ENCODE data around the gene PIM2. TPM values are rescaled to one million over a fixed set of nuclear protein-coding genes. Genes with fewer than 3 reads are reported as not detected.

PIM2 gene
- total RNA-seq, 1 donor from 2014 or later = 16.5 TPM

GRCh38 chrX:48864210-48864609 is 54.6 kb downstream of the PIM2 start:
- TF ChIP-seq CTCF (IDR thresholded peaks at IDR 0.05; ENCODE audit: partially characterized antibody, unreplicated experiment) = no peak
- H3K27me3 Mint-ChIP-seq (ENCODE audit: unreplicated experiment) = no peaks in the 10 kb centered on the region
- DNase-seq = no peak
- no peaks in the 10 kb centered on the region for H3K36me3 Mint-ChIP-seq (ENCODE audit: unreplicated experiment)
- no peak overlapping the region for H3K27ac Mint-ChIP-seq (ENCODE audit: unreplicated experiment)
- H3K9me3 Mint-ChIP-seq (ENCODE audit: unreplicated experiment) = peaks cover 1% of the 10 kb centered on the region
- H3K4me3 Mint-ChIP-seq (ENCODE audit: unreplicated experiment) = no peak overlapping the region
- no peaks in the 10 kb centered on the region for H3K4me1 Mint-ChIP-seq (ENCODE audit: low read depth, unreplicated experiment)

Other genes starting within 250 kb of the PIM2 start
- 2.6 TPM for gene WAS, start 235.2 kb downstream of the PIM2 start, total RNA-seq (ENCODE audit: unreplicated experiment)
- gene SUV39H1, start 222.3 kb downstream of the PIM2 start, total RNA-seq (ENCODE audit: unreplicated experiment) = 4.7 TPM
- not detected for gene GLOD5, start 157.3 kb downstream of the PIM2 start, total RNA-seq (ENCODE audit: unreplicated experiment)
- gene GATA1, start 132.4 kb downstream of the PIM2 start, total RNA-seq (ENCODE audit: unreplicated experiment) = not detected
- gene HDAC6, start 117.0 kb downstream of the PIM2 start, total RNA-seq (ENCODE audit: unreplicated experiment) = 264 TPM
- gene ERAS, start 92.5 kb downstream of the PIM2 start, total RNA-seq (ENCODE audit: unreplicated experiment) = not detected
- gene PCSK1N, start 83.4 kb downstream of the PIM2 start, total RNA-seq (ENCODE audit: unreplicated experiment) = 127 TPM
- 71.8 TPM for gene TIMM17B, start 21.3 kb downstream of the PIM2 start, total RNA-seq (ENCODE audit: unreplicated experiment)
- gene PQBP1, start 21.1 kb downstream of the PIM2 start, total RNA-seq (ENCODE audit: unreplicated experiment) = 120 TPM
- 22.1 TPM for gene SLC35A2, start 7.4 kb downstream of the PIM2 start, total RNA-seq (ENCODE audit: unreplicated experiment)
- 68.3 TPM for gene OTUD5, start 38.6 kb upstream of the PIM2 start, total RNA-seq (ENCODE audit: unreplicated experiment)
- 7.2 TPM for gene KCND1, start 52.8 kb upstream of the PIM2 start, total RNA-seq (ENCODE audit: unreplicated experiment)
- gene GRIPAP1, start 83.2 kb upstream of the PIM2 start, total RNA-seq (ENCODE audit: unreplicated experiment) = 129 TPM
- gene TFE3, start 124.3 kb upstream of the PIM2 start, total RNA-seq (ENCODE audit: unreplicated experiment) = 39.8 TPM
- gene CCDC120, start 140.0 kb upstream of the PIM2 start, total RNA-seq (ENCODE audit: unreplicated experiment) = 17.6 TPM
- gene PRAF2, start 155.0 kb upstream of the PIM2 start, total RNA-seq (ENCODE audit: unreplicated experiment) = 41.5 TPM
- 66.4 TPM for gene WDR45, start 160.9 kb upstream of the PIM2 start, total RNA-seq (ENCODE audit: unreplicated experiment)
- 20.6 TPM for gene GPKOW, start 204.7 kb upstream of the PIM2 start, total RNA-seq (ENCODE audit: unreplicated experiment)
- gene MAGIX, start 243.7 kb upstream of the PIM2 start, total RNA-seq (ENCODE audit: unreplicated experiment) = 2.7 TPM